Mucosa of descending colon (tissue), 3 donors: ENCODE measurements around the gene NRG4. TPM values are rescaled to one million over a fixed set of nuclear protein-coding genes. Genes with fewer than 3 reads are reported as not detected.

Experiments
- ATAC-seq: fragments of 200-7000 bp; cut with Tn5 transposase; one replicate; pipeline ENCODE4 v1.9.1; 2020; ENCODE audit warnings: mild to moderate bottlenecking, moderate library complexity
- DNase-seq, 3 donors: peaks; one replicate each; pipeline ENCODE4 v3.0.0-alpha.2; 2020
- H3K36me3 ChIP-seq: fragments of 200-600 bp; one replicate; pipeline ENCODE4 v1.8.0; 2021; ENCODE audit warnings: low read depth, mild to moderate bottlenecking
- H3K4me1 ChIP-seq: fragments of 200-600 bp; one replicate; pipeline ENCODE4 v1.8.0; 2021; ENCODE audit warnings: low read depth, mild to moderate bottlenecking
- H3K4me3 ChIP-seq: fragments of 200-600 bp; one replicate; pipeline ENCODE4 v1.8.0; 2021; ENCODE audit warnings: mild to moderate bottlenecking
- H3K9me3 ChIP-seq: fragments of 200-600 bp; one replicate; pipeline ENCODE4 v1.8.0; 2021; ENCODE audit warnings: mild to moderate bottlenecking
- intact Hi-C, 2 donors: fragments of 100-400 bp; cut with DNase I in 1 of 2; cut with micrococcal nuclease in 1 of 2; formaldehyde crosslinking; loops; one replicate each; pipeline versions ENCODE4 v1.11.0 to v1.11.1; 2022; cut with DNase I, micrococcal nuclease
- total RNA-seq, 3 donors: library from RNA; stranded (reverse); fragmentation: NEBNext Ultra II Directional in 2 of 3; extraction: Animal tissue kit (Norgen Biotek cat#: 25700) in 2 of 3; gene quantifications; one replicate each; pipeline versions ENCODE4 v1.2.1 to v1.2.4, GENCODE V29; 2021 to 2023
- TF ChIP-seq, protein P1 (sequence below): fragments of 200-600 bp; IDR thresholded peaks from one replicate; pipeline ENCODE4 v1.8.0; 2022; ENCODE audit warnings: antibody characterized with exemption, mild to moderate bottlenecking
- donor health status: DM: no; HTN: no; CAD: no; lungs with moderate emphysema.
- donor health status: DM: no; HTN: no; CAD: no.
- donor health status: DM: no; HTN: yes; CAD: no.

The NRG4 gene
- total RNA-seq, 3 donors from 2014 or later = 0.95 to 3.3 (median 3.1) TPM

DNA sequence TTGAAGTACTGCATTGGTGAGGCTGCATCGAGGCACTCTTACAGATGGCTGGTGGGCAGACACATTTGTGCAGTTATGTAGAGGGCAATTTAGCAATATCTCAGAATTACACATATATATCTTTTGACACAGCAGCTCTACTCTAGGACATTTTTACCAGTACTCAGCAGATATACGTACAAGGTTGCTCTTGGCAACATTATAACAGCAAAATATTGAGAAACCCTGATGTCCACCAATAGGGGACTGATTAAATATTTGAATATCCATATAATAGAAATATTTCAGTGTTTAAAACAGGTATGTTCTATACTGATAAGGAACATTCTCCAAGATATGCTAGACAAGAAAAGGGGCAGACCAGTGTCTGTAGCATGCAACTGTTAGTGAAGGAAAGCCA is 116.5 kb downstream of the NRG4 start:
- intact Hi-C loops = no loop called here
- TF ChIP-seq, protein P1, sequence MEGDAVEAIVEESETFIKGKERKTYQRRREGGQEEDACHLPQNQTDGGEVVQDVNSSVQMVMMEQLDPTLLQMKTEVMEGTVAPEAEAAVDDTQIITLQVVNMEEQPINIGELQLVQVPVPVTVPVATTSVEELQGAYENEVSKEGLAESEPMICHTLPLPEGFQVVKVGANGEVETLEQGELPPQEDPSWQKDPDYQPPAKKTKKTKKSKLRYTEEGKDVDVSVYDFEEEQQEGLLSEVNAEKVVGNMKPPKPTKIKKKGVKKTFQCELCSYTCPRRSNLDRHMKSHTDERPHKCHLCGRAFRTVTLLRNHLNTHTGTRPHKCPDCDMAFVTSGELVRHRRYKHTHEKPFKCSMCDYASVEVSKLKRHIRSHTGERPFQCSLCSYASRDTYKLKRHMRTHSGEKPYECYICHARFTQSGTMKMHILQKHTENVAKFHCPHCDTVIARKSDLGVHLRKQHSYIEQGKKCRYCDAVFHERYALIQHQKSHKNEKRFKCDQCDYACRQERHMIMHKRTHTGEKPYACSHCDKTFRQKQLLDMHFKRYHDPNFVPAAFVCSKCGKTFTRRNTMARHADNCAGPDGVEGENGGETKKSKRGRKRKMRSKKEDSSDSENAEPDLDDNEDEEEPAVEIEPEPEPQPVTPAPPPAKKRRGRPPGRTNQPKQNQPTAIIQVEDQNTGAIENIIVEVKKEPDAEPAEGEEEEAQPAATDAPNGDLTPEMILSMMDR = no peak
- Histone ChIP-seq H3K4me1 (no peaks in the 10 kb centered on the region), H3K36me3 (no peaks in the 10 kb centered on the region), H3K4me3 (no peak overlapping the region), H3K9me3 (no peaks in the 10 kb centered on the region)
- DNase-seq (no peak), ATAC-seq (no peak)

DNA sequence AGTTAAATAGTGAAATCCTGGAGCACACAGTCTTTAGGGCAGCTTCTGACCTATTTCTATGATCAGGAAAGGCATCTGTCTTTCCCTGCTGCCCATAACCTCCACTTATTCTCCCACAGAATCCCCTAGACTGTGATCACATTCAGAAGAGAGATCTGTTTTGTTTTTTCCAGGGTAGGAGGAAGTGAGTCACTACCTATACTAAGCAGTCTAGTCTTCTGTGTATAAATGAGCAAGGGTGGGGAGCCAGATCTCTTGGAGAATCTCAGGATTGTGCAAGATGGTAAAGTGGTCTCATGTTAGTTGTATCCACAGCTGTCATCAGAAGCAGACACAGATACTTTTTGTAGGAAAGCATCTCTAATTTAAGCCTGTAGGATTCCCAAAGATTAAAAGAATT is 120.3 kb downstream of the NRG4 start:
- Histone ChIP-seq H3K36me3 (no peaks in the 10 kb centered on the region), H3K4me3 (no peak overlapping the region), H3K4me1 (no peaks in the 10 kb centered on the region), H3K9me3 (no peaks in the 10 kb centered on the region)
- intact Hi-C loops = no loop called here
- ATAC-seq (peak; percentile 23), DNase-seq (no peak)
- TF ChIP-seq, protein P1 = no peak

Other genes starting within 250 kb of the NRG4 start
- 10 to 100 TPM; 18.2 to 50.3 (median 18.4) TPM for gene UBE2Q2, start 169.0 kb downstream of the NRG4 start, total RNA-seq
- gene FBXO22, start 108.5 kb downstream of the NRG4 start, total RNA-seq = 10 to 100 TPM; 19.4 to 27.8 (median 20.7) TPM
- gene TMEM266, start 47.6 kb upstream of the NRG4 start, total RNA-seq = under 1 TPM; 0.12 to 0.16 (median 0.14) TPM